DOHH2 (cell line): ENCODE measurements around the gene PRRX1.
A peak's percentile ranks its signal among the peaks of the same experiment; 100 is the strongest.

ENCODE experiments used
- H3F3A ChIP-seq: fragments of 200-600 bp; sonication (generic), shearing (Covaris generic); 2 replicates; pipeline ENCODE4 v1.6.0; 2016; ENCODE audit warnings: antibody characterized with exemption, mild to moderate bottlenecking; ENCODE audit not compliant: control insufficient read depth, insufficient read depth
- H3K27ac ChIP-seq: fragments of 200-600 bp; sonication (generic); 2 replicates; pipeline ENCODE4 v1.5.1; 2014; ENCODE audit warnings: low read depth, mild to moderate bottlenecking, low read length, moderate library complexity
- H3K27me3 ChIP-seq: fragments of 200-600 bp; sonication (generic); 2 replicates; pipeline ENCODE4 v1.6.1; 2014; ENCODE audit warnings: mild to moderate bottlenecking, low read length, mixed read lengths; ENCODE audit not compliant: control insufficient read depth
- H3K36me3 ChIP-seq: fragments of 200-600 bp; sonication (generic); 2 replicates; pipeline ENCODE4 v1.6.1; 2014; ENCODE audit warnings: mild to moderate bottlenecking, low read length, moderate library complexity, mixed read lengths; ENCODE audit not compliant: control insufficient read depth
- H3K4me1 ChIP-seq: fragments of 200-600 bp; sonication (generic); 2 replicates; pipeline ENCODE4 v1.6.1; 2014; ENCODE audit warnings: mild to moderate bottlenecking, low read length, mixed read lengths; ENCODE audit not compliant: control insufficient read depth
- H3K4me2 ChIP-seq: fragments of 200-600 bp; sonication (generic); 2 replicates; pipeline ENCODE4 v1.6.0; 2014; ENCODE audit warnings: mild to moderate bottlenecking, low read length, moderate library complexity
- H3K4me3 ChIP-seq: fragments of 200-600 bp; sonication (generic); 2 replicates; pipeline ENCODE4 v1.5.1; 2014; ENCODE audit warnings: mild to moderate bottlenecking, low read length, mixed read lengths
- H3K79me2 ChIP-seq: fragments of 200-600 bp; sonication (generic); 2 replicates; pipeline ENCODE4 v1.6.1; 2014; ENCODE audit warnings: mild to moderate bottlenecking, low read length, mixed read lengths; ENCODE audit not compliant: control insufficient read depth
- H3K9me2 ChIP-seq: fragments of 200-600 bp; sonication (generic); replicated peaks from 2 replicates; pipeline ENCODE4 v1.6.1; 2014; ENCODE audit warnings: mild to moderate bottlenecking, low read length, mixed read lengths; ENCODE audit not compliant: control insufficient read depth
- H3K9me3 ChIP-seq: fragments of 200-600 bp; sonication (generic); 2 replicates; pipeline ENCODE4 v1.6.1; 2014; ENCODE audit warnings: antibody characterized with exemption, low read length, mixed read lengths; ENCODE audit not compliant: control insufficient read depth, insufficient read depth
- H4K20me1 ChIP-seq: fragments of 200-600 bp; sonication (generic); 2 replicates; pipeline ENCODE4 v1.6.0; 2014; ENCODE audit warnings: low read depth, mild to moderate bottlenecking, antibody characterized with exemption, low read length, moderate library complexity; ENCODE audit not compliant: control insufficient read depth, insufficient read depth
- EZH2phosphoT487 ChIP-seq: fragments of 200-600 bp; sonication (generic); IDR thresholded peaks from 2 replicates; pipeline ENCODE4 v1.6.1; 2017; ENCODE audit warnings: borderline replicate concordance, mild to moderate bottlenecking, antibody characterized with exemption, low read length, moderate library complexity, mixed read lengths
- TF ChIP-seq, protein P1 (sequence below): fragments of 200-600 bp; sonication (generic); IDR thresholded peaks from one replicate; pipeline ENCODE4 v1.5.1; 2014; ENCODE audit warnings: antibody characterized with exemption, mild to moderate bottlenecking, low read depth, low read length; ENCODE audit not compliant: poor library complexity, severe bottlenecking

Gene PRRX1

DNA sequence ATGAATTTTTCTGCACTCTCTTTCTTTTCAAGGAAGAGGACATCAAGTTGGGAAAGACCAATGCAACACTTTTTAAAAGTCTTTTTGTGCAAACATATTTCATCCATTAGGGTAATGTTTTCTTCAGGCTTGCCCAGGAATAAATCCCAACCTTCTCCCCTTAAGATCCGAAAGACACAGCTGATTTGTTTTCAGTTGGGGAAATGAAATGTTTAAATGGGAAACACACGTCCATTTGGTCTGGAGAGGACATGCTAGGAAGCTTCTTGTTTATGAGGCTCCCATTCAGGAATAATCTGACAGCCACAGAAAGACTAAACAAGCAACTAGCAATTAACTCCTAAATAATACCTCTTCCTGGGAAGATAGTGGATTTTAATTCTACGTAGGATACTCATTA, 91.9 kb downstream of the PRRX1 start:
- no peak overlapping the region for H3K4me3 ChIP-seq
- TF ChIP-seq, protein P1, sequence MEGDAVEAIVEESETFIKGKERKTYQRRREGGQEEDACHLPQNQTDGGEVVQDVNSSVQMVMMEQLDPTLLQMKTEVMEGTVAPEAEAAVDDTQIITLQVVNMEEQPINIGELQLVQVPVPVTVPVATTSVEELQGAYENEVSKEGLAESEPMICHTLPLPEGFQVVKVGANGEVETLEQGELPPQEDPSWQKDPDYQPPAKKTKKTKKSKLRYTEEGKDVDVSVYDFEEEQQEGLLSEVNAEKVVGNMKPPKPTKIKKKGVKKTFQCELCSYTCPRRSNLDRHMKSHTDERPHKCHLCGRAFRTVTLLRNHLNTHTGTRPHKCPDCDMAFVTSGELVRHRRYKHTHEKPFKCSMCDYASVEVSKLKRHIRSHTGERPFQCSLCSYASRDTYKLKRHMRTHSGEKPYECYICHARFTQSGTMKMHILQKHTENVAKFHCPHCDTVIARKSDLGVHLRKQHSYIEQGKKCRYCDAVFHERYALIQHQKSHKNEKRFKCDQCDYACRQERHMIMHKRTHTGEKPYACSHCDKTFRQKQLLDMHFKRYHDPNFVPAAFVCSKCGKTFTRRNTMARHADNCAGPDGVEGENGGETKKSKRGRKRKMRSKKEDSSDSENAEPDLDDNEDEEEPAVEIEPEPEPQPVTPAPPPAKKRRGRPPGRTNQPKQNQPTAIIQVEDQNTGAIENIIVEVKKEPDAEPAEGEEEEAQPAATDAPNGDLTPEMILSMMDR: no peak
- TF ChIP-seq EZH2phosphoT487: no peak
- H3K4me1 ChIP-seq: no peaks in the 10 kb centered on the region
- no peaks in the 10 kb centered on the region for H3K9me2 ChIP-seq
- H4K20me1 ChIP-seq: no peaks in the 10 kb centered on the region
- H3K9me3 ChIP-seq: no peaks in the 10 kb centered on the region
- H3K4me2 ChIP-seq: no peak overlapping the region
- no peak overlapping the region for H3K27ac ChIP-seq
- H3K36me3 ChIP-seq: no peaks in the 10 kb centered on the region
- no peaks in the 10 kb centered on the region for H3K27me3 ChIP-seq
- H3K79me2 ChIP-seq: no peaks in the 10 kb centered on the region
- no peaks in the 10 kb centered on the region for H3F3A ChIP-seq

DNA sequence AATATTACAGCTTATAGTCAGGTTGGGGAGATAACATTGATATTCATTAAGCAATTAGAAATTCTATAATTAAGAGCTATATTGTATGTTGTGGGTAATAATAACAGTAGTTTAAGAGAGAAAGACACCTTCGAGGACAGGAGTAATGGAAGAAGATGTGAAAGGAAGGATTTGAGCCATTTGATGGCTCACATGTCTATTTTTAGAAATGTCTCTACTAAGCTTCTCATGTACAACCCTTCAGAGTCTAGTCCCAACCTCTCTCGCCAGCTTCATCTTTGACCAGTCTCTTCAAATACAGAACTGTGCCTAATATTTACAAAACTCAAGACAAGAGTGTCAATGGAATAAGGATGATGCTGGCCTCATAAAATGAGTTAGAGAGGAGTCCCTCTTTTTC, 95.1 kb downstream of the PRRX1 start:
- TF ChIP-seq, protein P1: no peak
- no peak overlapping the region for H3K4me3 ChIP-seq
- no peaks in the 10 kb centered on the region for H3K4me1 ChIP-seq
- H3K9me2 ChIP-seq: no peaks in the 10 kb centered on the region
- H3F3A ChIP-seq: no peaks in the 10 kb centered on the region
- no peaks in the 10 kb centered on the region for H3K27me3 ChIP-seq
- no peaks in the 10 kb centered on the region for H3K9me3 ChIP-seq
- H3K27ac ChIP-seq: no peak overlapping the region
- H3K79me2 ChIP-seq: no peaks in the 10 kb centered on the region
- H3K4me2 ChIP-seq: no peak overlapping the region
- no peaks in the 10 kb centered on the region for H4K20me1 ChIP-seq
- no peaks in the 10 kb centered on the region for H3K36me3 ChIP-seq

DNA sequence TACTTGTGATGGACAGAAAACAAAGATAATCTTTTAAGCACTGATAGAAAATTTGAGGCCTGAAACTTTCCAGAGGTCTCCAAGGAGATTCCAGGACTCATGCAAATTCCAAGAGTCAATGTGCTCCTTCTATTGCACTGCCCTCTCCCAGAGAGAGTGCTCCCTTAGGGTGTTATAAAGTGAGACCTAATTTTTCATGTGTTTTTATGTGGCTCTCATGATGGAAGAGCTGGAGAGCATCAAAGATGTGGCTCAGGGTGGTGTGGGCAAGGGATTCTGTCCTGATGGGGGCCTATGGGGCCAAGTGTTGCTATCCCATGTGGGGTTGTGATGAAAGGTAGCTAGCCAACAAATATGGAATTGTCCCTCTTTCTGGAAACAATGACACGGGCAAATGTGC, 101.3 kb downstream of the PRRX1 start:
- Histone ChIP-seq H3F3A (no peaks in the 10 kb centered on the region), H3K4me2 (no peak overlapping the region), H3K79me2 (no peaks in the 10 kb centered on the region), H3K27me3 (no peaks in the 10 kb centered on the region), H3K9me2 (no peaks in the 10 kb centered on the region), H3K4me1 (no peaks in the 10 kb centered on the region), H3K27ac (no peak overlapping the region), H4K20me1 (no peaks in the 10 kb centered on the region), H3K36me3 (no peaks in the 10 kb centered on the region), H3K4me3 (no peak overlapping the region), H3K9me3 (no peaks in the 10 kb centered on the region)
- TF ChIP-seq EZH2phosphoT487: no peak

DNA sequence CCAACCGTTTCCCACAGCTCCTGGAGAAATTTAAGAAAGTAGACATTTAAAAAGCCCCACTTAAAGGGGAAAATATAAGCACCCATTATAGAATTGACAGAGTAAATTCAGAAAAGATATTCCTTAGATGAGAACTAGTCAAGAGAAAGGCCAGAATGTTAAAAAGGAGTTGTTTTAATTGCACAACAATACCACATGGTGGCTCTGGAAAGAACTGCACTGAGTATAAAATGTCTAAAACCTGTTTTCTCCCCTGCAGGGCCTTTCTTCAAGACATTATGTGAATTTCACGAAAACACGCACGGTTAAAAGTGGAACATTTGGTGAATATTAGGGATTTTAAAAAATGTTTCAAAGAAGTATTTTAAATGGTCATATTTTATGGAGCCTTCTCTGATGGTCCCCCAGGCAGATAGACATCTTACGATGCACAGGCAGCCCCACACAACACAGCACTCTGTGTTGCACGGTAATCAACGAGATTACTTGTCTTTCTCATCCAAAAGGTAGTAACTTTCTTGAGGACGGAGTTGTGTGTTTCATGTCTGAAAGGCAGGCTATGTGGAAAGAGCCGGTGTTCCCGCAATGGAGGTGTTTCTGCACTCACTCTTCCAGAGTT, 101.9 kb downstream of the PRRX1 start:
- Histone ChIP-seq H3K79me2 (no peaks in the 10 kb centered on the region), H3K27me3 (no peaks in the 10 kb centered on the region), H3K4me1 (no peaks in the 10 kb centered on the region), H3K36me3 (no peaks in the 10 kb centered on the region), H3K9me3 (no peaks in the 10 kb centered on the region), H3K9me2 (no peaks in the 10 kb centered on the region), H3K4me3 (no peak overlapping the region), H3K27ac (no peak overlapping the region), H3K4me2 (no peak overlapping the region), H4K20me1 (no peaks in the 10 kb centered on the region), H3F3A (no peaks in the 10 kb centered on the region)
- no peak for TF ChIP-seq EZH2phosphoT487
- TF ChIP-seq, protein P1: peak; percentile 21
